BE2C (cell line): ENCODE data around the gene TECPR1.

Experiments used
- DNase-seq: peaks from one replicate; pipeline ENCODE4 v3.0.0-alpha.2; 2020
- H3K27me3 ChIP-seq: fragments of 250-450 bp; sonication (Bioruptor Pico); 2 replicates; pipeline ENCODE4 v1.5.1; 2020; ENCODE audit warnings: mild to moderate bottlenecking
- H3K36me3 ChIP-seq: fragments of 250-450 bp; sonication (Bioruptor Pico); 2 replicates; pipeline ENCODE4 v1.5.1; 2020; ENCODE audit warnings: mild to moderate bottlenecking
- H3K4me1 ChIP-seq: fragments of 250-450 bp; sonication (Bioruptor Pico); 2 replicates; pipeline ENCODE4 v1.5.1; 2020
- H3K4me3 ChIP-seq: 2 replicates; pipeline ENCODE4 v1.5.1; 2011; ENCODE audit warnings: low read depth, low read length
- H3K9me3 ChIP-seq: fragments of 250-450 bp; sonication (Bioruptor Pico); 2 replicates; pipeline ENCODE4 v1.5.1; 2020
- CTCF ChIP-seq: IDR thresholded peaks from 2 replicates; pipeline ENCODE4 v1.5.1; 2012; ENCODE audit warnings: mild to moderate bottlenecking, low read depth, low read length

TECPR1 gene

GRCh38 chr7:98284335-98285036 is 32.5 kb upstream of the TECPR1 start:
- TF ChIP-seq CTCF = no peak
- peak; percentile 30 for DNase-seq
- Histone ChIP-seq H3K4me3 (no peak overlapping the region; the same call in 1 of the 2 replicates), H3K4me1 (peaks cover 7% of the 10 kb centered on the region), H3K9me3 (no peaks in the 10 kb centered on the region), H3K27me3 (no peaks in the 10 kb centered on the region), H3K36me3 (peaks cover 3% of the 10 kb centered on the region; the same call in 1 of the 2 replicates)

GRCh38 chr7:98283887-98284222 is 31.8 kb upstream of the TECPR1 start:
- no peaks in the 10 kb centered on the region for H3K9me3 ChIP-seq
- no peak overlapping the region for H3K4me3 ChIP-seq
- peaks cover 3% of the 10 kb centered on the region; the same call in 1 of the 2 replicates for H3K36me3 ChIP-seq
- no peak for DNase-seq
- no peaks in the 10 kb centered on the region for H3K27me3 ChIP-seq
- peaks cover 8% of the 10 kb centered on the region for H3K4me1 ChIP-seq
- TF ChIP-seq CTCF = no peak

GRCh38 chr7:98283127-98283886 is 31.3 kb upstream of the TECPR1 start:
- H3K36me3 ChIP-seq = peaks cover 3% of the 10 kb centered on the region; the same call in 1 of the 2 replicates
- peak overlapping the region; percentile 75; the same call in 1 of the 2 replicates for H3K4me3 ChIP-seq
- no peak for TF ChIP-seq CTCF
- no peaks in the 10 kb centered on the region for H3K9me3 ChIP-seq
- no peaks in the 10 kb centered on the region for H3K27me3 ChIP-seq
- peaks cover 12% of the 10 kb centered on the region for H3K4me1 ChIP-seq
- no peak for DNase-seq

- no peaks in the 10 kb centered on the region for H3K9me3 ChIP-seq
- no peaks in the 10 kb centered on the region for H3K27me3 ChIP-seq
- DNase-seq = no peak
- no peak for TF ChIP-seq CTCF
- peak overlapping the region; percentile 75 for H3K4me3 ChIP-seq
- peaks cover 3% of the 10 kb centered on the region; the same call in 1 of the 2 replicates for H3K36me3 ChIP-seq
- peaks cover 12% of the 10 kb centered on the region for H3K4me1 ChIP-seq
Measured at GRCh38 chr7:98282703-98283102, 30.7 kb upstream of the TECPR1 start.

- TF ChIP-seq CTCF = no peak
- Histone ChIP-seq H3K36me3 (peaks cover 3% of the 10 kb centered on the region; the same call in 1 of the 2 replicates), H3K4me1 (peaks cover 12% of the 10 kb centered on the region), H3K9me3 (no peaks in the 10 kb centered on the region), H3K4me3 (peak overlapping the region; percentile 75), H3K27me3 (no peaks in the 10 kb centered on the region)
- DNase-seq = no peak
Measured at GRCh38 chr7:98281757-98282606, 29.9 kb upstream of the TECPR1 start.
